HG03108 (cell line): ENCODE measurements around the gene TSPAN33.
"Not testable (repeated sequence)": the region's sequence is repeated elsewhere in the genome, so short reads cannot be mapped to it uniquely, and the experiment has no call there.

Source experiments
- ATAC-seq: cut with Tn5 transposase; IDR thresholded peaks from one replicate; pipeline ENCODE4 v1.9.1; 2021; ENCODE audit warnings: moderate library complexity; ENCODE audit not compliant: unreplicated experiment

The TSPAN33 gene, protein sequence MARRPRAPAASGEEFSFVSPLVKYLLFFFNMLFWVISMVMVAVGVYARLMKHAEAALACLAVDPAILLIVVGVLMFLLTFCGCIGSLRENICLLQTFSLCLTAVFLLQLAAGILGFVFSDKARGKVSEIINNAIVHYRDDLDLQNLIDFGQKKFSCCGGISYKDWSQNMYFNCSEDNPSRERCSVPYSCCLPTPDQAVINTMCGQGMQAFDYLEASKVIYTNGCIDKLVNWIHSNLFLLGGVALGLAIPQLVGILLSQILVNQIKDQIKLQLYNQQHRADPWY

DNA sequence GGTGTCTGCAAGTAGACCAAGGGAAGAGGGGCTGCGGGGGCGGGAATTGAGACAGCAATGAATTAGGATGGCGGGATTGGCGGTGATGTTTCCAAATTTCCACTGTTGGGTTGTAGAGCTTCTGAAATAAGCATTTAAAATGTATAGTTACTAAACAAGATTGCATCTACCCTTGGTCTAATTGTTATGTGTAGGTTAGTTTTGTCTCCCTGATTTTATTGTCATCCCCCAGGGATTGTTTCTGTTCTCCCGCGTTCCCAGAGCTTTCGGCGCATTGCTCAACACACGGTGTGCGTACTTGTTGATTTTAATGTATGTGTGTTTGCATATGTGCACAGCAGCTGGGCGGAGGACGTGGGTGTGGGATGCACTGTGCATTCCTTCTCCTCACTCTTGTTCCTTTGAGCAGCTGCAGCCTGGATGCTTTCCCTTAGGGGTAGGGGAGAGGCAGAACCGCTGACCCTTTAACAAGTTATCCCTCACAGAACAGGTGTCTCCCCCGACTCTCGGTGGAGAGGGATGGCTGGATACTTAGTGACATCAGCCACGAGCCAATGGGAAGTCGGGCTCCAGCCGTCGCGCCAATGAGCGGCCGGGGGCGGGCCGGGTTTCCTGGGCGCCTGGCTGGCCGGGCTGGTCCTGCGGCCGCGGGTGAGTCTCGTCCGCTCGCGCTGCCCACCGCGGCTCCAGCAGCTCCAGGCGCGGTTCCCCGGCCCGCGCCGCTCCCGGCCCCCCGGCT lies at the start of gene TSPAN33:
TSPAN33 (plus strand) TSS at position 613 of the 739 bp plus-strand sequence. CDS start 274 bp downstream, outside the sequence.
- peak; percentile 68 for ATAC-seq

DNA sequence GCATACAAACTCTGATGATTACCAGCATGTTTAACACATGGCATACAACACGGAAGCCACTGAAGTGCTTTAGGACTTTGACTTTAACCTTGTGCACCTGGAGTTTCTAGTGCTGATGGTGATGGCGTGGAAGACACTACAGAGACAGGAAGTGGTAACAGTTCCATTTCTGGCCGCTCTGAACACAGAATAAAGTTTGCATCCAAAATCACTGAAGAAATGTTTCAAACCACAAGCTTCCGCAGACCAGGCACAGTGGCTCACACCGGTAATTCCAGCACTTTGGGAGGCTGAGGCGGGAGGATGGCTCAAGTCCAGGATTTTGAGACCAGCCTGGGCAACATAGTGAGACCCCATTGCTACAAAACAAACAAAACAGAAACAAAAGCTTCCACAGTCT lies 49.2 kb upstream of the TSPAN33 start:
- peak; percentile 91 for ATAC-seq

DNA sequence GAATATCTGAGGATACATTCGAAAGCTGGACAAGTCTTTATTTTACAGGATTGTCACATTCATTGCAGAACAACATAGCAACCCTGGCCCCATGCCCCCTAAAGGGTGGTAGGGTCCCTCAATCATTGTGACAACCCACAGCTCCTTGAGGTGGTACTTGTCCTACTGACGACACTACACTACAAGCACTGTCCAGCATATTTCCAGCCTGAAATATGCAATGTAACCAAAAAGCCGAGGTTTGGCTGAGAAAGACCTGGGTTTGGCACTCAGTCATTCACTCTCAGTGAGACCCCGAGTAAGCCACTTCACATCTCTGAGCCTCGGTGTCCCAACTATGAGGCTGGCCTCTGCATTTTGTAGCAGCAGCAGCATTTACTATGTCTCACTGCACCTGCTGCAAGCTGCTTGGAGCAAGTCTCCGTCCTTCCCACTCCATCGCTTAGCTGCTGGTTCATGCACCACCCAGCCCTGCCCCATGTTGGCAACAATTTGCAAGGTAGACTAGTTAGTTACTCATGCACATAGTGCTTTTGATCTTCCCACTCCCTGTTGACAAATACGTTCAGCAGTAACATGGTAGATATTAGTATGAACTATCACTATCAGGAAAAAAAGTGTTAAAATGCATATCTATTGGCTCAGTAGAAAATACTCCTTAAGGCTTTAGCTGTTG lies 46.0 kb upstream of the TSPAN33 start:
- no peak for ATAC-seq

DNA sequence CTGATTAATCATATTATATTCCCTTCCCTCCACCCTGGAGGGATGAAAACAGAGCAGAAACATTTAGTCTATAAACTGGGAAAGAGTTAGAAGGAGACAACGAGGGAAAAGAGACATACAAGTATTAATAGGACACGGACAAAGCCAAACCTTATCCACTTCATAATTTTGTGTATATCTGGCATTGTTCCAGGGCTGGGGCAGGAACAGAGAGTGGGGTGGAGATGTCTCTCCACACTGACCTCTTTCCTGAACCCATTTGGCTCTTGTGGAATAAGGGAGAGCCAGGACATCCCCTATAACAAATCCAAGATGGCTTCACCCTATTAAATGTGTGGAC lies 43.7 kb upstream of the TSPAN33 start:
- no peak for ATAC-seq

DNA sequence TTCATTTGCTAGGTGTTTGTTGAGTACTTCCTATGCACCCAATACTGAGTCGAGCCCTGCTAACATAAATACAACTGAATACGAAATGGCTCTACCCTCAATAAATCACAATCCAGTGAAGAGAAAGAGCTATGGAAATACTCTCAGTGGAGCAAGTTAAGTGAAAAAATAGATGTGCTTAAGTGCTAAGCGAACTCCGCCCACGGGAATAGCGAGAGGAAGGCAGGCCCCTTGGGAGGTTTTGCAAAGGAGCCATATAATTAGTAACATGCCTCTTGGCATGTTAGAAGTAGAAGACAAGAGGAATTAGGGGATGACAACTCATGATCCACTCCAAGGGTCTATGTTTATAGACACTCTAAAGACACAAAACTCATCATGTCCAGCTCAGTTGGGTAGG lies 42.8 kb upstream of the TSPAN33 start:
- ATAC-seq, result no peak

DNA sequence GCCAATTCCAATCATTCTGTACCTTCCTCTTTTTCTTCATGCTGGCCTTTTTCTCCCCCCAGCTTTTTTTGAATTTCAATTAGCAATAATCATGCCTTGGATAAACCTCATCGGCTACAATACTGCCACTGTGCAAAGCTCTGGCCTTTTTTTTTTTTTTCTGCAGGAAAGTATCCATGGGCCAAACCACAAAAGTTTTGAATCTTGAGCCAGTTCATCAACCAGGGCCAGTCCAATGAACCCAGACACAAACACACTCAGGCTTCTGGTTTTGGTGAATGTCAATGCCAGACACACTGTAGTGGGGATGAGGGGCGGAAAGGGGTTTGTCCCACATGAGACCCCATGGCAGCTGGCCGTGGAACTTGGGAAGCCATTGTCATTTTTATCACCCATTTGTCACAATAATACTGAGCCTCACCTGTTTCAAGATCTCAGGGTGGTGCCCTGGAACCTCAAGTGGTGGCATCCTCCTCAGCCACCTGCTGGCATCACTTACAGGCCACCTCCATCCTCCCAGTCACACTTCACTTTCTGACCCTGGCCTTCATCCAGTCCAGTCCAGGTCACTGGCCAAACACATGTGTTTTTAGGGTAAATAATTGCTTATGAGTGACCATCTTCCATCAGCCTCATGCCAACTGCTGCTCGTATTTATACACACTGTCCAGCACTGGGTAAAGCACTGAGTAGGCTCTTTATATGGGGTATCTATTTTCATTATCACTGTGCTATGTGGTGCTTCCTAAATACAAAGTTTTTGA lies 40.8 kb upstream of the TSPAN33 start:
- ATAC-seq, result no peak

DNA sequence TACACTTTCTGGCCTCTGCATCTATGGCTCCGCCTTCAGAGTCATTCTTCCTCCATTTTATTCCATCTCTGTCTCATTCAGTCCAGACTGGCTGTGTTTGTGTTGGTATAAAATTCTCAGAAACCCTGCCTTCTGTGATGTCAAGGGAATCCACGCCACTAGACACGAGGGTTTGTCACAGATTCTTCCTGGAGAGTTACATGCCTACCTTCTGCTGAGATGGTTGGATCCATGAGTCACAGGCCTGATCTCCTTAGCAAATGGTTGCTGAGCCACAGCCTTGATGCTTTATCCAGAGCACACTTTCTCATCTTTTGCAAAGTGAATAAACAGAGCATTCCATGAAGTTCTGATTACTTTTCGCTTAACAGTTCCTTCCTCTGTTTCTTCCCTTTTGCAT lies 35.9 kb upstream of the TSPAN33 start:
- no peak for ATAC-seq

DNA sequence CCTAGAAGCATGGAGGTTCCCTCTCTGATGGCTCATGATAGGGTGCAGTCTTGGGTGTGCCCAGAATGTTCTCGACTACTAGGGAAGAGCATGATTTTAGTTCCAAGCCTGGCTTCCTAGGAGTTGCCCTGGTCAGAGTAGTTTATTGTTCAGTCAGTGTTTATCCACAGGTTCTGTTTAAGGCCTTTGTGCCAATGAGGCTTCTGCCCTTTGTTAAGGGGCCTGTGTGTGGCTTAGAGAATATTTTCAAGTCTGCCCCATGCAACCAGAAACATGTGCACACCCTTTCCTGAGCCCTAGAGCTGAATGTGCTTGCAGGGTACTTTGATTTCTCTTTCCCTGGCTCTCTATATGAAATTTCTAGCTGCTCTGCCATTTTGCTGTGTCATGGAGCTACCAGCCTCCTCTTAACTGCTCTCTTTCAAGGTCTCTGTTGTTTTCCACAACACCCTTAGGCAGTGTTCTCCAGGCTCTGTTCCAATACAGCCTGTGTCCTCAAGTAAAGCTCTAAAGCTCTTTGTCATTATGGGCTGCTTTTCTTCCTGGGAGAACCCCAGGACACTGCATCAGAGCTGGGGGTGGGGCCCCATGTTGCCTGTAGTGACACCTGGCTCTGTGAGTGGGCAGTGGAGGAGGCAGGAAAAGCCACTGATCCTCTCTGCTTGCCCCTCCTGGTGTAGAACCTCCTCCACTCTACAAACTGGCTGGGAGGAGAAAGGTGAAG lies 34.1 kb upstream of the TSPAN33 start:
- ATAC-seq, result no peak

DNA sequence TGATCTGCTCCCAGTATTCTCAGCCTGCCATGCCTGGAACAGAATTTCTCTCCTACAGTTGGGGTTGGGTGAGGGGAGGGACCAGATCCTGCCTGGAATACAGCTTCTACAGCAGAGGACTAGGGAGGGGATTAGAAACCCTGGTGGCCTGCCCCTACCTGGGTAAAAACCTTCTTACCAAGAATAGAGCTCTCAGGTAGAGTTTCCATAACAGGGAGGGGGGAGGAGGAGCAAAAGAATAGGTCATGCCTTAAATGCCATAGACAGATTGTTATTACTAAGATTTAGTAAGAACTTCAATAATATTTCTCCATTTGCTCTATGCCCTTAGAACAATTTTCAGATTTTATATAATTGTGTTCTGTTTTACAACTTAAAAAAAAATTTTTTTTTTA lies 33.5 kb upstream of the TSPAN33 start:
- ATAC-seq, result no peak

DNA sequence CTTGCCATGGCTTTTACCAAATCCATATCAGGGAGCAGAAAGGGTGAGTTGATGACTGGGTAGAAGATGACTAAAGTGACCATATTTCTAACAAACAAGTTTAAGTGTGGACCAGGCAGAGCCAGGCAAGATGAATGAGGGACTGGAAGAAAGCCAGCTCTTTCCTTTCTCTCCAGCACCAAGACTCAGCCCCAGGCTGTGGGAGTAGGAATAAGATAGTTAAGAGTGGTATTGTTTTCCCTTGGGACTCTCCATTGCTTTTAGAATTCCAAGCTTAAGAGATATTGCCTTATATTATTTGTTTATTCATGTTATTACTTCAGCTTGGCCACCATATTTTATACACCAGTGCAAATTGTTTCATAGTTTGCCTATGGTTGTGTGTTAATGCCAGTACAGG lies 28.8 kb upstream of the TSPAN33 start:
- ATAC-seq, result no peak

DNA sequence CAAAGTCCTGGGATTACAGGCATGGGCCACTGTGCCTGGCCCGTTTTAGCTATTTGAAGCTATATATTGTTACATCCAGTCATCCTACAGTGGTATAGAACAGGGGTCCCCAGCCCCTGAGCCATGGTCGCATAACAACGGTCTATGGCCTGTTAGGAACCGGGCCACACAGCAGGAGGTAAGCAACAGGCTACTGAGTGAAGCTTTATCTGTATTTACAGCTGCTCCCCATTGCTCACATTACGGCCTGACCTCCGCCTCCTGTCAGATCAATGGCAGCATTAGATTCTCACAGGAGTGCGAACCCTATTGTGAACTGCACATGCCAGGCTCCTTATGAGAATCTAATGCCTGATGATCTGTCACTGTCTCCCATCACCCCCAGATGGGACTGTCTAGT lies 26.3 kb upstream of the TSPAN33 start:
- no peak for ATAC-seq

DNA sequence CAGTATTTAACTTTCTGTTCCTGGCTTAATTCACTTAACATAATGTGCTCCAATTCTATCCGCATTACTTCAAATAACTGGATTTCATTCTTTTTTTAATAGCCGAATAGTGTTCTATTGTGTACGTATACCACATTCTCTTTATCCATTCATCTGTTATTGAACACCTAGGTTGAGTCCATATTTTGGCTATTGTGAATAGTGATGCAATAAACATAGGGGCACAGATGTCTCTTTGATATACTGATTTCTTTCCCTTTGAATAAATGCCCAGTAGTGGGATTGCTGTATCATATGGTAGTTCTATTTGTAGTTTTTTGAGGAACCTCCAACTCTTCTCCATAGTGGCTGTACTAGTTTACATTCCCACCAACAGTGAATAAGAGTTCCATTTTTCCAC lies 25.5 kb upstream of the TSPAN33 start:
- ATAC-seq, result no peak

DNA sequence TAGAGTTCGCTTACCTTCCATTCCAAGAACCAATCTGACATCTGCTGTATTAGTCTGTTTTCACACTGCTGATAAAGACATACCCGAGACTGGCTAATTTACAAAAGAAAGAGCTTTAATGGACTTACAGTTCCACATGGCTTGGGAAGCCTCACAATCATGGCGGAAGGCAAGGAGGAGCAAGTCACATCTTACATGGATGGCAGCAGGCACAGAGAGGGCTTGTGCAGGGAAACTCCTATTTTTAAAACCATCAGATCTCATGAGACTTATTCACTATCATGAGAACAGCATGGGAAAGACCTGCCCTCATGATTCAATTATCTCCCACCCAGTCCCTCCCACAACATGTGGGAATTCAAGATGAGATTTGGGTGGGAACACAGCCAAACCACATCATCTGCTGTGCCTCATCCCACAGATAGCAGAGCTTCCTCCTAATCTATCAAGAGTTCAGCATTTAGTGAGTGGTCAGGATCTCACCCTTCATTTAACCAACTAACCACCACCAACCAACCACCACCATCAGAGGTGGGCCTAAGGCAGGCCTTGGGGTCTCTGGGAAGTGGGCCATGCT lies 22.9 kb upstream of the TSPAN33 start:
- ATAC-seq, result not testable (repeated sequence)

DNA sequence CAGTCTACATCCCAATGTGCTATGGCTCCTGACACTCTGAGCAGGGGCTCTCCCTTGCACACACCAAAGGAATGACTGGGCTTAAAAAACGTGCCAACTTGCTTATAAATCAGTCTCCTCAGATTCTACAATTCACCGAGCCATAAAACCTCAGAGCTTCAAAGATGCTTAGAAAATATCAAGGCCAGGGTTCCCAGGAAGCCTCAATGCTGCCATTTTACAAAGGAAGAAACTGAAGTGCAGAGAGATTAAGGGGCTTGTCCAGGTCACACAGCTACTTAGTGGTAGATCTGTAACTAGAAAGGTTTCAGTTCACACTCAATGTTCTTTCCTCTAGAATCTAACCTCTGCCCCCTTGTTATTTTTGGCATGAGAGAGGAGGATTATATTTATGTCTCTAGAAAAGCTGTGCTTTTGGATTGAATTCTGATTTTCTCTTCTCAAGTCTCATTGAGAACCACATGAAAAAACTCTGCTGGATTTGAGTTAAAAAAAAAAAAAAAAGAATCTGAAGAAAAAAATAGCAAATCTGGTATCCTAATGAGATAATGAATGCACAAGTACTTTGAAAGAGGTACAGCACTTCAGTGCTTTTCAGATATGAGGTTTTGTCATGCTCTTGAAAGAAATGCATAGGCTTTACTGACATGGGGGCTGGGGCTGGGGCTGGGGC lies 22.3 kb upstream of the TSPAN33 start:
- peak; percentile 45 for ATAC-seq

DNA sequence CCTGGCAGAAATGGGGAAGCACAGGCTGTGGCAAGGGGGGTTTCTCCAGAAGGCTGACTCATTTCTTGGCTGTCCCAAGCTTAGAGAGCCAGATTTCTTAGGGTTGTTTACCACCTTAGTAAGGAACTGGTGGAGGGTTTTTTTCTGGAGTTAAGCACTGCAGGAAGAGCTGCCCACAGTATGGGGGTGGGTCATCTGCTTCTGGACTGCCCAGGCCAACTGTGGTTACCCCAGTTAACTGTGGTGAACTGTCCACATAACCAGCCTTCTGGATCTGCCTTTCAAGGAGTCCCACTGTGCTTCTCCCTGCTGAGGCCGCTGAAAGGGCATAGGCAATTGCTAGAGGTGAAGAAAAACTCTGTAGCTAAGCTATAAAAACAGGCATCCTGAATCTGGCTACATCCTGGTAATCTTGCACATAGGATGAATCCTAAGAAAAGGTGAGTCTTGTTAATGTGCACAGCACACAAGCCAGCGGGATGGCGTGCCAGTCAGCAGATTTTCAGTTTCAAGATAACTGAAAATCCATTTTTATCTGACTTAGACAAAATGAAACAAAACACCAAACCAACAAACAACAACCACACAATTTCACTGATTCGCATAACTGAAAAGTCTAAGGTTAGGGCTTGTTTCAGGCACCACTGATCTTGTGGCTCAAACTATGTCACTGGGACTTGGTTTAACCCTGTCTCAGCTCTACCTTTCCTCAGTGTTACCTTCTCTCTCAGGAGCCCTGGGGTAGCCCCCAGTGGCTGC lies 21.6 kb upstream of the TSPAN33 start:
- ATAC-seq, result peak; percentile 59

DNA sequence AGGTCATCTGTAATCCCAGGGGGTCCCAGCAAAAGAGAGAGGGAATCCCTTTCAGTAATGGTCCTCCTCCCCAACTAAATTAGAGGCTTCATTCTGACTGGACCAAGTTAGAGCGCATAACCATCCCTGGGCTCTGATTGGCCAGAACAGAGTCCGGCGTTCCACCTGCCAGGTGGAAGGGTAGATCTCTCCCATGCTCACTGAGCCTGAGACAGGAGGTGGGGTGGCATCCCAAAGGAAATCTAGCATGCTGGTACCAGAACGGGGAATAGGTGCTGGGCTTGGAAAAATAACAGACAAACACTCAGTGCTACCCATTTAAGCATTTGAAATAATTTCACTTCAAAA lies 21.0 kb upstream of the TSPAN33 start:
- ATAC-seq, result no peak

DNA sequence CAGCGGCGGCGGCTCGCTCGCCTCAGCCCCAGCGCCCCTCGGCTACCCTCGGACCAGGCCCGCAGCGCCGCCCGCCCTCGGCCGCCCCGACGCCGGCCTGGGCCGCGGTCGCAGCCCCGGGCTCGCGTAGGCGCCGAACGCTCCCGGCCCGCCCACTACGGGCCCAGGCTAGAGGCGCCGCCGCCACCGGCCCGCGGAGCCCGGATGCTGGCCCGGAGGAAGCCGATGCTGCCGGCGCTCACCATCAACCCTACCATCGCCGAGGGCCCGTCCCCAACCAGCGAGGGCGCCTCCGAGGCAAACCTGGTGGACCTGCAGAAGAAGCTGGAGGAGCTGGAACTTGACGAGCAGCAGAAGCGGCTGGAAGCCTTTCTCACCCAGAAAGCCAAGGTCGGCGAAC lies 18.2 kb upstream of the TSPAN33 start:
- no peak for ATAC-seq

DNA sequence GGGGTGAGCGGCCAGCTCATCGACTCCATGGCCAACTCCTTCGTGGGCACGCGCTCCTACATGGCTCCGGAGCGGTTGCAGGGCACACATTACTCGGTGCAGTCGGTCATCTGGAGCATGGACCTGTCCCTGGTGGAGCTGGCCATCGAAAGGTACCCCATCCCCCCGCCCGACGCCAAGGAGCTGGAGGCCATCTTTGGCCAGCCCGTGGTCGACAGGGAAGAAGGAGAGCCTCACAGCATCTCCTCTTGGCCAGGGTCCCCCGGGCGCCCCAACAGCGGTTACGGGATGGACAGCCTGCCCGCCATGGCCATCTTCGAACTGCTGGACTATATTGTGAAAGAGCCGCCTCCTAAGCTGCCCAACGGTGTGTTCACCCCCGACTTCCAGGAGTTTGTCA lies 17.4 kb upstream of the TSPAN33 start:
- no peak for ATAC-seq

DNA sequence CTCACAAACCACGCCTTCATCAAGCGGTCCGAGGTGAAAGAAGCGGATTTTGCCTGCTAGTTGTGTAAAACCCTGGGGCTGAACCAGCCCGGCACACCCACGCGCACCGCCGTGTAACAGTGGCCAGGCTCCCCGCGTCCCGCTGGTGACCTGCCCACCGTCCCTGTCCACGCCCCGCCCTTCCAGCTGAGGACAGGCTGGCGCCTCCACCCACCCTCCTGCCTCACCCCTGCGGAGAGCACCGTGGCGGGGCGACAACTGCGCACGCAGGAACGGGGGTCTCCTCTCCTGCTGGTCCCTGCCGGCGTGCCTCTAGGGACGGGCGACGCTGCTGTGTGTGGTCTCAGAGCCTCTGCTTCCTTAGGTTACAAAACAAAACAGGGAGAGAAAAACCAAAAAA lies 16.9 kb upstream of the TSPAN33 start:
- ATAC-seq, result no peak
